WTC11 (cell line): ENCODE results near the gene CNGA4. TPM values are rescaled to one million over a fixed set of nuclear protein-coding genes. Genes with fewer than 3 reads are reported as not detected.

ENCODE experiments used
- ATAC-seq: fragments of 200-7000 bp; cut with Tn5 transposase; 2 replicates; pipeline ENCODE4 v1.10.0; 2021; ENCODE audit warnings: mild to moderate bottlenecking, moderate library complexity
- CTCF ChIA-PET: fragments of 300-600 bp; sonication (Branson Sonifier 250); formaldehyde crosslinking; loops from one replicate; lab custom pipeline; 2021; ENCODE audit warnings: antibody characterized with exemption; lab: Charles Lee
- POLR2A ChIA-PET: fragments of 350-600 bp; sonication (Branson Sonifier 250); formaldehyde crosslinking; loops from one replicate; lab custom pipeline; 2021; ENCODE audit warnings: antibody characterized with exemption; lab: Charles Lee
- DNase-seq: peaks from one replicate; pipeline ENCODE4 v3.0.0; 2021; ENCODE audit warnings: low spot score
- H3K27ac Mint-ChIP-seq: 2 replicates; pipeline ENCODE4 v1.8.0; 2021; ENCODE audit warnings: mixed read lengths
- H3K27me3 Mint-ChIP-seq: 2 replicates; pipeline ENCODE4 v1.8.0; 2021; ENCODE audit warnings: low read depth, mild to moderate bottlenecking, moderate library complexity, mixed read lengths
- H3K36me3 Mint-ChIP-seq: 2 replicates; pipeline ENCODE4 v1.8.0; 2021; ENCODE audit warnings: mixed read lengths
- H3K4me1 Mint-ChIP-seq: 2 replicates; pipeline ENCODE4 v1.8.0; 2022; ENCODE audit warnings: mixed read lengths
- H3K4me3 Mint-ChIP-seq: 2 replicates; pipeline ENCODE4 v1.8.0; 2021; ENCODE audit warnings: mild to moderate bottlenecking, moderate library complexity, mixed read lengths
- H3K9me3 Mint-ChIP-seq: 2 replicates; pipeline ENCODE4 v1.8.0; 2021; ENCODE audit warnings: mixed read lengths
- CREM ChIP-seq: sonication (generic); formaldehyde crosslinking; IDR thresholded peaks from 2 replicates; pipeline ENCODE4 v1.8.1; 2022; ENCODE audit warnings: mild to moderate bottlenecking, missing genetic modification reagents, moderate library complexity
- E2F4 ChIP-seq: sonication (generic); formaldehyde crosslinking; IDR thresholded peaks from 2 replicates; pipeline ENCODE4 v1.8.1; 2022; ENCODE audit warnings: low read depth, mild to moderate bottlenecking, moderate library complexity, missing genetic modification reagents, borderline replicate concordance
- EMX1 ChIP-seq: fragments of 250-450 bp; sonication (Bioruptor Pico); IDR thresholded peaks from 2 replicates; pipeline ENCODE4 v1.8.0; 2021; ENCODE audit warnings: mild to moderate bottlenecking
- FOXP1 ChIP-seq: sonication (generic); formaldehyde crosslinking; IDR thresholded peaks from 2 replicates; pipeline ENCODE4 v1.8.0; 2022; ENCODE audit warnings: missing genetic modification reagents, mild to moderate bottlenecking, moderate library complexity, borderline replicate concordance
- PREB ChIP-seq: sonication (generic); formaldehyde crosslinking; IDR thresholded peaks from 2 replicates; pipeline ENCODE4 v1.8.1; 2022; ENCODE audit warnings: mild to moderate bottlenecking, missing genetic modification reagents, moderate library complexity, borderline replicate concordance
- SMAD4 ChIP-seq: sonication (generic); formaldehyde crosslinking; IDR thresholded peaks from 2 replicates; pipeline ENCODE4 v1.8.0; 2022; ENCODE audit warnings: mild to moderate bottlenecking, missing genetic modification reagents
- SP1 ChIP-seq: sonication (generic); formaldehyde crosslinking; conservative IDR thresholded peaks from 2 replicates; pipeline ENCODE4 v1.8.1; 2022; ENCODE audit warnings: missing genetic modification reagents
- TEAD1 ChIP-seq: sonication (generic); formaldehyde crosslinking; IDR thresholded peaks from 2 replicates; pipeline ENCODE4 v1.8.0; 2022; ENCODE audit warnings: mild to moderate bottlenecking, missing genetic modification reagents
- ZBTB21 ChIP-seq: sonication (generic); formaldehyde crosslinking; IDR thresholded peaks from 2 replicates; pipeline ENCODE4 v1.8.1; 2023; ENCODE audit warnings: mild to moderate bottlenecking, missing genetic modification reagents, borderline replicate concordance
- ZNF121 ChIP-seq: sonication (generic); formaldehyde crosslinking; IDR thresholded peaks from 2 replicates; pipeline ENCODE4 v1.8.0; 2023; ENCODE audit warnings: missing genetic modification reagents
- ZNF396 ChIP-seq: fragments of 250-450 bp; sonication (Bioruptor Pico); IDR thresholded peaks from 2 replicates; pipeline ENCODE4 v1.8.0; 2021; ENCODE audit warnings: mild to moderate bottlenecking, moderate library complexity, borderline replicate concordance
- total RNA-seq: library from RNA; stranded (reverse); gene quantifications from 3 replicates; pipeline ENCODE4 v1.2.3, GENCODE V29; 2021
- TF ChIP-seq, protein P1 (sequence below): sonication (generic); formaldehyde crosslinking; IDR thresholded peaks from 2 replicates; pipeline ENCODE4 v1.8.0; 2023; ENCODE audit warnings: missing genetic modification reagents, mild to moderate bottlenecking, borderline replicate concordance
- TF ChIP-seq, protein P2 (sequence below): fragments of 250-450 bp; sonication (Bioruptor Pico); IDR thresholded peaks from 2 replicates; pipeline ENCODE4 v1.9.0; 2021; ENCODE audit warnings: mild to moderate bottlenecking
- TF ChIP-seq, protein P3 (sequence below): sonication (generic); formaldehyde crosslinking; IDR thresholded peaks from 2 replicates; pipeline ENCODE4 v1.8.0; 2022; ENCODE audit warnings: mild to moderate bottlenecking, missing genetic modification reagents
- TF ChIP-seq, protein P4 (sequence below): sonication (generic); formaldehyde crosslinking; IDR thresholded peaks from 2 replicates; pipeline ENCODE4 v1.8.1; 2022; ENCODE audit warnings: mild to moderate bottlenecking, moderate library complexity, missing genetic modification reagents
- TF ChIP-seq, protein P5 (sequence below): sonication (generic); formaldehyde crosslinking; IDR thresholded peaks from 2 replicates; pipeline ENCODE4 v1.8.1; 2023; ENCODE audit warnings: mild to moderate bottlenecking, missing genetic modification reagents, moderate library complexity

Gene CNGA4
- total RNA-seq, 1 experiment from 2014 or later: 0.35 TPM

DNA sequence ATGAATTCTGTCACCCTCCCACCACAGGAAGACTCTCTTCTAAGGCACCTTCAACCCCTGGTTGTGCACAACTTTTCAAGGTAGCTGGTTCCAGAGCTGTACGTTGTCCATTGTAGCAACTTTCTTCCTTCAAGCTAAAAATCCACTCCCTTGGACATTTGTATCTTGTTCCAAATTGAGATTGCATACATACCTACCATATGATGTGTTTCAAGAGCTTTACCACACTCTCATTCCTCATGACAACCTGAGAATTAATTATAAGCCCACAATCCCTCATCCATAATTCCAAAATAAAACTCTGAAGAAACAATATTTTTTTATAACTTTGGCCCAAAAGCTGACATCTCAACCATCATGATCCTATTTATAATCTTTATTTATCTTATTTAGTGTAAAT is 36.8 kb upstream of the CNGA4 start:
- no peak for DNase-seq
- peaks cover 9% of the 10 kb centered on the region for H3K4me1 Mint-ChIP-seq
- no peak for TF ChIP-seq ZBTB21 (CRISPR knock-in tag)
- TF ChIP-seq, protein P1, sequence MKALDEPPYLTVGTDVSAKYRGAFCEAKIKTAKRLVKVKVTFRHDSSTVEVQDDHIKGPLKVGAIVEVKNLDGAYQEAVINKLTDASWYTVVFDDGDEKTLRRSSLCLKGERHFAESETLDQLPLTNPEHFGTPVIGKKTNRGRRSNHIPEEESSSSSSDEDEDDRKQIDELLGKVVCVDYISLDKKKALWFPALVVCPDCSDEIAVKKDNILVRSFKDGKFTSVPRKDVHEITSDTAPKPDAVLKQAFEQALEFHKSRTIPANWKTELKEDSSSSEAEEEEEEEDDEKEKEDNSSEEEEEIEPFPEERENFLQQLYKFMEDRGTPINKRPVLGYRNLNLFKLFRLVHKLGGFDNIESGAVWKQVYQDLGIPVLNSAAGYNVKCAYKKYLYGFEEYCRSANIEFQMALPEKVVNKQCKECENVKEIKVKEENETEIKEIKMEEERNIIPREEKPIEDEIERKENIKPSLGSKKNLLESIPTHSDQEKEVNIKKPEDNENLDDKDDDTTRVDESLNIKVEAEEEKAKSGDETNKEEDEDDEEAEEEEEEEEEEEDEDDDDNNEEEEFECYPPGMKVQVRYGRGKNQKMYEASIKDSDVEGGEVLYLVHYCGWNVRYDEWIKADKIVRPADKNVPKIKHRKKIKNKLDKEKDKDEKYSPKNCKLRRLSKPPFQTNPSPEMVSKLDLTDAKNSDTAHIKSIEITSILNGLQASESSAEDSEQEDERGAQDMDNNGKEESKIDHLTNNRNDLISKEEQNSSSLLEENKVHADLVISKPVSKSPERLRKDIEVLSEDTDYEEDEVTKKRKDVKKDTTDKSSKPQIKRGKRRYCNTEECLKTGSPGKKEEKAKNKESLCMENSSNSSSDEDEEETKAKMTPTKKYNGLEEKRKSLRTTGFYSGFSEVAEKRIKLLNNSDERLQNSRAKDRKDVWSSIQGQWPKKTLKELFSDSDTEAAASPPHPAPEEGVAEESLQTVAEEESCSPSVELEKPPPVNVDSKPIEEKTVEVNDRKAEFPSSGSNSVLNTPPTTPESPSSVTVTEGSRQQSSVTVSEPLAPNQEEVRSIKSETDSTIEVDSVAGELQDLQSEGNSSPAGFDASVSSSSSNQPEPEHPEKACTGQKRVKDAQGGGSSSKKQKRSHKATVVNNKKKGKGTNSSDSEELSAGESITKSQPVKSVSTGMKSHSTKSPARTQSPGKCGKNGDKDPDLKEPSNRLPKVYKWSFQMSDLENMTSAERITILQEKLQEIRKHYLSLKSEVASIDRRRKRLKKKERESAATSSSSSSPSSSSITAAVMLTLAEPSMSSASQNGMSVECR (CRISPR knock-in tag): no peak
- no peak for TF ChIP-seq ZNF396
- TF ChIP-seq EMX1: no peak
- TF ChIP-seq PREB (CRISPR knock-in tag): no peak
- no peak for TF ChIP-seq ZNF121
- TF ChIP-seq, protein P2, sequence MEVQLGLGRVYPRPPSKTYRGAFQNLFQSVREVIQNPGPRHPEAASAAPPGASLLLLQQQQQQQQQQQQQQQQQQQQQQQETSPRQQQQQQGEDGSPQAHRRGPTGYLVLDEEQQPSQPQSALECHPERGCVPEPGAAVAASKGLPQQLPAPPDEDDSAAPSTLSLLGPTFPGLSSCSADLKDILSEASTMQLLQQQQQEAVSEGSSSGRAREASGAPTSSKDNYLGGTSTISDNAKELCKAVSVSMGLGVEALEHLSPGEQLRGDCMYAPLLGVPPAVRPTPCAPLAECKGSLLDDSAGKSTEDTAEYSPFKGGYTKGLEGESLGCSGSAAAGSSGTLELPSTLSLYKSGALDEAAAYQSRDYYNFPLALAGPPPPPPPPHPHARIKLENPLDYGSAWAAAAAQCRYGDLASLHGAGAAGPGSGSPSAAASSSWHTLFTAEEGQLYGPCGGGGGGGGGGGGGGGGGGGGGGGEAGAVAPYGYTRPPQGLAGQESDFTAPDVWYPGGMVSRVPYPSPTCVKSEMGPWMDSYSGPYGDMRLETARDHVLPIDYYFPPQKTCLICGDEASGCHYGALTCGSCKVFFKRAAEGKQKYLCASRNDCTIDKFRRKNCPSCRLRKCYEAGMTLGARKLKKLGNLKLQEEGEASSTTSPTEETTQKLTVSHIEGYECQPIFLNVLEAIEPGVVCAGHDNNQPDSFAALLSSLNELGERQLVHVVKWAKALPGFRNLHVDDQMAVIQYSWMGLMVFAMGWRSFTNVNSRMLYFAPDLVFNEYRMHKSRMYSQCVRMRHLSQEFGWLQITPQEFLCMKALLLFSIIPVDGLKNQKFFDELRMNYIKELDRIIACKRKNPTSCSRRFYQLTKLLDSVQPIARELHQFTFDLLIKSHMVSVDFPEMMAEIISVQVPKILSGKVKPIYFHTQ: no peak
- TF ChIP-seq TEAD1: no peak
- no peak for TF ChIP-seq CREM (CRISPR knock-in tag)
- TF ChIP-seq, protein P3, sequence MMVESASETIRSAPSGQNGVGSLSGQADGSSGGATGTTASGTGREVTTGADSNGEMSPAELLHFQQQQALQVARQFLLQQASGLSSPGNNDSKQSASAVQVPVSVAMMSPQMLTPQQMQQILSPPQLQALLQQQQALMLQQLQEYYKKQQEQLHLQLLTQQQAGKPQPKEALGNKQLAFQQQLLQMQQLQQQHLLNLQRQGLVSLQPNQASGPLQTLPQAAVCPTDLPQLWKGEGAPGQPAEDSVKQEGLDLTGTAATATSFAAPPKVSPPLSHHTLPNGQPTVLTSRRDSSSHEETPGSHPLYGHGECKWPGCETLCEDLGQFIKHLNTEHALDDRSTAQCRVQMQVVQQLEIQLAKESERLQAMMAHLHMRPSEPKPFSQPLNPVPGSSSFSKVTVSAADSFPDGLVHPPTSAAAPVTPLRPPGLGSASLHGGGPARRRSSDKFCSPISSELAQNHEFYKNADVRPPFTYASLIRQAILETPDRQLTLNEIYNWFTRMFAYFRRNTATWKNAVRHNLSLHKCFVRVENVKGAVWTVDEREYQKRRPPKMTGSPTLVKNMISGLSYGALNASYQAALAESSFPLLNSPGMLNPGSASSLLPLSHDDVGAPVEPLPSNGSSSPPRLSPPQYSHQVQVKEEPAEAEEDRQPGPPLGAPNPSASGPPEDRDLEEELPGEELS (CRISPR knock-in tag): no peak
- TF ChIP-seq, all 79 proteins: peak for 0
- Mint-ChIP-seq H3K27ac (no peak overlapping the region), H3K27me3 (no peaks in the 10 kb centered on the region), H3K9me3 (no peaks in the 10 kb centered on the region), H3K36me3 (no peaks in the 10 kb centered on the region), H3K4me3 (no peak overlapping the region)
- ATAC-seq: no peak
- ChIA-PET POLR2A (no interaction called here), CTCF (interaction anchor here (1.2 kb wide), 1 partner anchor 97 kb away, joined by 4 read pairs; no protein-coding TSS in a partner anchor)

DNA sequence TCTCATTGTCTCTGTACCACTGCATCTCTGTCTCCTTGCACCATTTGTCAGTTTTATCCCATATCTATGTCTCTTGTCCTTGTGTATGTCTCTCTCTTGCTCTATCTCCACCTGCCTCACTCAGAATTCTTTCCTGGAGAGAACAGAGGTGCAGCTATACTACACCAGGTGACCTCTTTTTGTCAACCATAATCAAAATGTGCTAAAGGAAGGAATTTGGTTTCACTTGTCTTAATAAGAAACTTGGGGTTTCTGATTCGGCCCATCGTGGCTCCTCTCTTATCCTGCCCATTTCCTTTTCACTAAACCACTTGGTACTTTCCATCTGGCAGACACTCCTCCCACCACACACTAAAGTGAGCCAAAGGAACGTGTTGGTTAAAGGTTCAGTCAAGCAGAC is 35.6 kb upstream of the CNGA4 start:
- no peak overlapping the region for H3K4me3 Mint-ChIP-seq
- TF ChIP-seq E2F4 (CRISPR knock-in tag) (no peak), FOXP1 (CRISPR knock-in tag) (no peak), SMAD4 (CRISPR knock-in tag) (no peak), SP1 (CRISPR knock-in tag) (no peak)
- TF ChIP-seq, protein P3 (CRISPR knock-in tag): no peak
- TF ChIP-seq, protein P4, sequence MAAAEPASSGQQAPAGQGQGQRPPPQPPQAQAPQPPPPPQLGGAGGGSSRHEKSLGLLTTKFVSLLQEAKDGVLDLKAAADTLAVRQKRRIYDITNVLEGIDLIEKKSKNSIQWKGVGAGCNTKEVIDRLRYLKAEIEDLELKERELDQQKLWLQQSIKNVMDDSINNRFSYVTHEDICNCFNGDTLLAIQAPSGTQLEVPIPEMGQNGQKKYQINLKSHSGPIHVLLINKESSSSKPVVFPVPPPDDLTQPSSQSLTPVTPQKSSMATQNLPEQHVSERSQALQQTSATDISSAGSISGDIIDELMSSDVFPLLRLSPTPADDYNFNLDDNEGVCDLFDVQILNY (CRISPR knock-in tag): no peak
- TF ChIP-seq, protein P5, sequence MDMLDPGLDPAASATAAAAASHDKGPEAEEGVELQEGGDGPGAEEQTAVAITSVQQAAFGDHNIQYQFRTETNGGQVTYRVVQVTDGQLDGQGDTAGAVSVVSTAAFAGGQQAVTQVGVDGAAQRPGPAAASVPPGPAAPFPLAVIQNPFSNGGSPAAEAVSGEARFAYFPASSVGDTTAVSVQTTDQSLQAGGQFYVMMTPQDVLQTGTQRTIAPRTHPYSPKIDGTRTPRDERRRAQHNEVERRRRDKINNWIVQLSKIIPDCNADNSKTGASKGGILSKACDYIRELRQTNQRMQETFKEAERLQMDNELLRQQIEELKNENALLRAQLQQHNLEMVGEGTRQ (CRISPR knock-in tag): no peak
- peaks cover 9% of the 10 kb centered on the region for H3K4me1 Mint-ChIP-seq
- H3K36me3 Mint-ChIP-seq: no peaks in the 10 kb centered on the region
- POLR2A ChIA-PET: no interaction called here
- DNase-seq: no peak
- CTCF ChIA-PET: interaction anchor here (1.9 kb wide), 1 partner anchor 160 kb away, joined by 5 read pairs; no protein-coding TSS in a partner anchor
- H3K27me3 Mint-ChIP-seq: no peaks in the 10 kb centered on the region
- no peaks in the 10 kb centered on the region for H3K9me3 Mint-ChIP-seq
- H3K27ac Mint-ChIP-seq: no peak overlapping the region
- ATAC-seq: no peak
